ENCODE measurements around the gene MDH2.

GRCh38 chr7:76091506-76091905, 43.6 kb downstream of the MDH2 start:
- no peak for TF ChIP-seq POLR2A (IDR thresholded peaks at IDR 0.05)
- no peak for TF ChIP-seq CTCF (IDR thresholded peaks at IDR 0.05)
